Measurements from ENCODE around the gene APC.

Gene APC

GRCh38 chr5:112697833-112698232, 39.9 kb upstream of the APC start (continued):
- TF ChIP-seq TSHZ2 (CRISPR knock-in tag; IDR thresholded peaks at IDR 0.05) (no peak), SNAI2 (CRISPR knock-in tag; IDR thresholded peaks at IDR 0.05) (no peak), ZC3H10 (CRISPR knock-in tag; IDR thresholded peaks at IDR 0.05) (no peak)

GRCh38 chr5:112703866-112704820, 33.5 kb upstream of the APC start:
- TF ChIP-seq CREB5 (CRISPR knock-in tag; IDR thresholded peaks at IDR 0.05; ENCODE audit: low read depth) (no peak), ISL1 (CRISPR knock-in tag; IDR thresholded peaks at IDR 0.05) (peak; percentile 30; the same call in 1 of the 2 replicates), BACH2 (CRISPR knock-in tag; IDR thresholded peaks at IDR 0.05; ENCODE audit: borderline replicate concordance) (no peak), TCF4 (CRISPR knock-in tag; IDR thresholded peaks at IDR 0.05; ENCODE audit: borderline replicate concordance) (0 out of 2 replicates have a peak, but pooled peaks have one; percentile 20), ESRRG (CRISPR knock-in tag; IDR thresholded peaks at IDR 0.05) (no peak), ZFP3 (CRISPR knock-in tag; IDR thresholded peaks at IDR 0.05) (0 out of 2 replicates have a peak, but pooled peaks have one; percentile 40), RARB (CRISPR knock-in tag; IDR thresholded peaks at IDR 0.05) (no peak), POU6F1 (CRISPR knock-in tag; IDR thresholded peaks at IDR 0.05; ENCODE audit: borderline replicate concordance, low read depth) (no peak), SNAI2 (CRISPR knock-in tag; IDR thresholded peaks at IDR 0.05) (no peak)
- ATAC-seq = no peak

- no peak for ATAC-seq
- TF ChIP-seq BACH2 (CRISPR knock-in tag; IDR thresholded peaks at IDR 0.05; ENCODE audit: borderline replicate concordance) = no peak
- no peak for TF ChIP-seq POU6F1 (CRISPR knock-in tag; IDR thresholded peaks at IDR 0.05; ENCODE audit: borderline replicate concordance, low read depth)
- no peak for TF ChIP-seq RARB (CRISPR knock-in tag; IDR thresholded peaks at IDR 0.05)
- TF ChIP-seq ZFP30 (CRISPR knock-in tag; IDR thresholded peaks at IDR 0.05) = no peak
- TF ChIP-seq ZNF70 (CRISPR knock-in tag; IDR thresholded peaks at IDR 0.05) = no peak
- no peak for TF ChIP-seq ZFP3 (CRISPR knock-in tag; IDR thresholded peaks at IDR 0.05)
- TF ChIP-seq ZNF8 (CRISPR knock-in tag; IDR thresholded peaks at IDR 0.05) = no peak
- TF ChIP-seq ARNTL (CRISPR knock-in tag; IDR thresholded peaks at IDR 0.05; ENCODE audit: borderline replicate concordance, low read depth) = no peak
- no peak for TF ChIP-seq TCF4 (CRISPR knock-in tag; IDR thresholded peaks at IDR 0.05; ENCODE audit: borderline replicate concordance)
- no peak for TF ChIP-seq CSDC2 (CRISPR knock-in tag; IDR thresholded peaks at IDR 0.05)
- TF ChIP-seq PPARA (CRISPR knock-in tag; IDR thresholded peaks at IDR 0.05; ENCODE audit: borderline replicate concordance) = no peak
- no peak for TF ChIP-seq ESRRG (CRISPR knock-in tag; IDR thresholded peaks at IDR 0.05)
- no peak for TF ChIP-seq CSRNP3 (CRISPR knock-in tag; IDR thresholded peaks at IDR 0.05)
Observed at GRCh38 chr5:112706446-112707016, 31.2 kb upstream of the APC start.

Data from SK-N-SH treated with all-trans-retinoic acid at 6 μM for 48 hours (cell line).